GM19468 (cell line): ENCODE results near the gene ZNF559.
A peak's percentile ranks its signal among the peaks of the same experiment; 100 is the strongest.
"Not testable (repeated sequence)": the region's sequence is repeated elsewhere in the genome, so short reads cannot be mapped to it uniquely, and the experiment has no call there.

Experiments
- ATAC-seq: cut with Tn5 transposase; IDR thresholded peaks from one replicate; pipeline ENCODE4 v1.9.1; 2021; ENCODE audit warnings: mild to moderate bottlenecking, moderate library complexity, moderate number of reproducible peaks; ENCODE audit not compliant: unreplicated experiment; ENCODE audit errors: extremely low read depth

The ZNF559 gene

GRCh38 chr19:9323919-9324583, at the start of gene ZNF559:
Gene ZNF559 (plus strand): TSS chr19:9324179. CDS start chr19:9338550, 14,371 bp downstream.
- peak; percentile 75 for ATAC-seq

DNA sequence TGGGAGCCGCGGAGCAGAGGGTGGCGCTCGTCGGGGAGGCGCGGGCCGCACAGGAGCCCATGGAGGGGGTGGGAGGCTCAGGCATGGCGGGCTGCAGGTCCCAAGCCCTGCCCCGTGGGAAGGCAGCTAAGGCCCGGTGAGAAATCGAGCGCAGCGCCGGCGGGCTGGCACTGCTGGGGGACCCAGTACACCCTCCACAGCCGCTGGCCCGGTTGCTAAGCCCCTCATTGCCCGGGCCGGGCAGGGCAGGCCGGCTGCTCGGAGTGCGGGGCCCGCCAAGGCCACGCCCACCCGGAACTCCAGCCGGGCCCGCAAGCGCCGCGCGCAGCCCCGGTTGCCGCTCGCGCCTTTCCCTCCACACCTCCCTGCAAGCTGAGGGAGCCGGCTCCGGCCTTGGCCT, 40.5 kb upstream of the ZNF559 start:
- not testable (repeated sequence) for ATAC-seq

DNA sequence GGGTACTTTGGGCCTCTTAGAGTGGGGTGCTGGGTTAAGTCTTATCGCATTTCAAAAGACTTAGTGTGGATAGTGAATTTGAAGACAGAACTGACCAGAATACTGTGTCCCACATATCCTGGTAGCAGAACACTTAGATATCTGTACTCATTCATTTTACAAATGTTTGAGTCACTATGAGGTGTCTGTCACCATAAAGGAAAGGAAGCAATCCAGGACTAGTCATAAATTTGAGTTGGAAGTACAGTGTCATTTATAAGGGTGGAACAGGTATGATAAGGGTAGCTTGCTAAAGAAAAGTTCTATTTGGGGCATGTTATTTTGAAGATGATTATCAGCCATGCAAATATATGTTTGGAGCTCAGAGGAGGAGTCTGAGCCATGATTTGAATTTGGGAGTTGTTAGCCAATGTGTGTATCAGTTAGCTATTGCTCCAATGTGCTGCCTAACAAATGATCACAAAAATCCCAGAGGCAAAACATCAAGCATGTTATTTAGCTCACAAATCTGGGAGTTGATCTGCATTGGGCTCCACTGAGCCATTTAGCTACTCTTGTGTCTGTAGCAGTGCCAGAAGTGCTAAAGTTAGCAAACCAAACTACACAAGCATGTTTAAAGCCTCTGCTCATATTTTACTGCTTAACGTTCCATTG, 34.6 kb upstream of the ZNF559 start:
- ATAC-seq: no peak

GRCh38 chr19:9295411-9295849, 28.5 kb upstream of the ZNF559 start:
- ATAC-seq: no peak

- ATAC-seq: no peak
Observed at GRCh38 chr19:9296336-9296735, 27.6 kb upstream of the ZNF559 start.

- ATAC-seq: no peak
Observed at GRCh38 chr19:9306443-9306842, 17.5 kb upstream of the ZNF559 start.

GRCh38 chr19:9308091-9308770, 15.7 kb upstream of the ZNF559 start:
- ATAC-seq: no peak

- peak; percentile 82 for ATAC-seq
Observed at GRCh38 chr19:9309139-9309973, 14.6 kb upstream of the ZNF559 start, which contains the start of gene ZNF699. Gene ZNF699 (minus strand): TSS chr19:9309838. CDS start chr19:9305119, 4,719 bp downstream.

GRCh38 chr19:9309974-9310446, 14.0 kb upstream of the ZNF559 start:
- no peak for ATAC-seq

DNA sequence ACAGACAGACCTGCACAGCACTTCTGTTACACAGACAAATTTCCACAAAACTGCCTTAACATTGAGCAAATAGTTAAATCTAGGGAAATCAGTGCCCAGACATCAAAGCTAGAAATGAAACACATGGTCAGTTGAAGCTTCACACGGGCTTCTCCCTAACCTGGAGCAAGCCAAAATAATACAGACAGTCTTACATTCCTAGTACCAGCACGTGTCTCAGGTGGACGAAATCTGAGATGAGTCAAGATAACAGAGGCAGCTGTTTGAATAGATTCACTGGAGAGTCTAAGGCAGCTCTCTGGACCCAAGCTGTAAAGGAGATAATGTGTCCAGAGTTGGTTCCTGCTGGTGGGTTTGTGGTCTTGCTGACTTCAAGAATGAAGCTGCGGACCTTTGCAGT, 10.2 kb upstream of the ZNF559 start:
- ATAC-seq: no peak

GRCh38 chr19:9321338-9321737, 2.6 kb upstream of the ZNF559 start:
- ATAC-seq: no peak

DNA sequence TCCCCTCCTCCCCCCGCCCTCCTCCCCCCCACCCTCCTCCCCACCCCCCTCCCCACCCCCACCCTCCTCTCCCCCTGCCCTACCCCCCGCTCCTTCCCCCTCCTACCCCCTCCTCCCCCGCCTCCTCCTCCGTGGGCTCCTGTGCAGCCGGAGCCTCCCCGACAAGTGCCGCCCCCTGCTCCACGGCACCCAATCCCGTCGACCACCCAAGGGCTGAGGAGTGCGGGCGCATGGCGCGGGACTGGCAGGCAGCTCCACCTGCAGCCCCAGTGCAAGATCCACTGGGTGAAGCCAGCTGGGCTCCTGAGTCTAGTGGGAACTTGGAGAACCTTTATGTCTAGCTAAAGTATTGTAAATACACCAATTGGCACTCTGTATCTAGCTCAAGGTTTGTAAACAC, 2.2 kb upstream of the ZNF559 start:
- not testable (repeated sequence) for ATAC-seq

- ATAC-seq: not testable (repeated sequence)
Observed at GRCh38 chr19:9322201-9322600, 1.8 kb upstream of the ZNF559 start.

GRCh38 chr19:9323557-9323918, 441 bp upstream of the ZNF559 start:
- ATAC-seq: no peak

GRCh38 chr19:9324584-9324962, 594 bp downstream of the ZNF559 start:
- no peak for ATAC-seq

DNA sequence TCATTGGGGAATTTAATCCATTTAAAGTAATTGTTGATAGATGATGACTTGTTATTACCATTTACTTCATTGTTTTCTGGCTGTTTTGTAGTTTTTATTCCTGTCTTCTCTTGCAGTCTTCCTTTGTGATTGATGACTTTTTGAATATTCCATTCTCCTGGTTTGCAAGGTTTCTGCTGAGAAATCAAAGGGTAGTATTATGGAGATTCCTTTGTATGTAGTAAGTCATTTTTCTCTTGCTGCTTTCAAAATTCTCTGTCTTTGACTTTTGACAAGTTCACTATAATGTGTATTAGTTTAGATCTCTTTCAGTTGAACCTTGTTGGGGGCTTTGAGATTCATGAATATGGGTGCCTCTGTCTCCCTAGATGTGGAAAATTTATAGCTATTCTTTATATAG, 6.0 kb downstream of the ZNF559 start:
- ATAC-seq: no peak

DNA sequence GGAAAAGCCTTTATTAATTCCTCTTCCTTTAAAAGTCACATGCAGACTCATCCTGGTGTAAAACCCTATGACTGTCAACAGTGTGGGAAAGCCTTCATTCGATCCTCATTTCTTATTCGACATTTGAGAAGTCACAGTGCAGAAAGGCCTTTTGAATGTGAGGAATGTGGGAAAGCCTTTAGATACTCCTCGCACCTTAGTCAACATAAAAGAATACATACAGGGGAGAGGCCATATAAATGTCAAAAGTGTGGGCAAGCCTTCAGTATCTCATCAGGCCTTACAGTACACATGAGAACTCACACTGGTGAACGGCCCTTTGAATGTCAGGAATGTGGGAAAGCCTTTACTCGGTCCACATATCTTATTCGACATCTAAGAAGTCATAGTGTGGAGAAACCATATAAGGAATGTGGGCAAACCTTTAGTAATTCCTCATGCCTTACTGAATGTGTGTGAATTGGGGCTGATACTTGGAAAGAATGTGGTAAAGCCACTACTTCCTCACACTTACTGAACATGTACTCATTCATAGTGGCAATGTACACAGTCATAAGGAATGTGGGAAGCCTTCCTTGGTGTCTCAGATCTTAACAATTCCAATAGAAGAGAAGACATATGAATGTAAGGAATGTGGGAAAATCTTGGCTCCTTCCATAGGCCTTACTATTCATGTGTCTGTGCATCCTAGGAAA, 18.8 kb downstream of the ZNF559 start:
- ATAC-seq: no peak

DNA sequence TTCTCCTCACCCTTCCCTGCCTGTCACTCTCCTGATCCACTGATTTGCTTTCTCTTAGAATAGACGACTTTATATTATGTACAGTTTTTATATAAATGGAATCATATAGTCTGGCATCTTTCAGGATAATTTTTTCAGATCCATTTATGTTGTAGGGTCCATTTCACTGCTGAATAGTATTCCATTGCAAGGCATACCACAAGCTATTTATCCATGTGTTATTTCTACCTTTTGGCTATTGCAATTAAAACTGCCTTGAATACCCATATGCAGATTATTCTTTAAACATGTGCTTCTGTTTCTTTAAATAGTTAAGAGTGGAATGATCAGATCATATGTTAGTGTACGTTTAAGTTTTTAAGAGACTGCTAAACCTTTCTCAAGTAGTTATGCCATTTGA, 21.0 kb downstream of the ZNF559 start:
- no peak for ATAC-seq

DNA sequence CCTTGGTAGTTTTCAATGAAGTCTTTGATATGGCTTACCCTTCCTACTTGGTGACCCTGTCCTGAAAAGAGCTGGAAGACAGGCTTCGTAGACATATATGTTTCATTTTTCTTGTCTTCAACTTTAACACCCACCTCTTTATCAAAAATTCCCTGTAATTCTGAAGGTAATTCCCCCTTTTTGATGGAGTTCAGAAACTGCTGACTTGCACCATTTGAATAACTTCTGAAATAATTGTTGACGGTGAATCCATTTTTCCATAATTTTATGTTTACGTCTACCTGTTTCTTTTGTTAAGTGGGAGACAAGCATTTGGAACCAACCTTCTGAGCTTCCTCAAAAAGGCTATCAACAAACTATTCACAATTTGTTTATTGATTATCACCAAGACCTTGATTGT, 24.3 kb downstream of the ZNF559 start:
- no peak for ATAC-seq

DNA sequence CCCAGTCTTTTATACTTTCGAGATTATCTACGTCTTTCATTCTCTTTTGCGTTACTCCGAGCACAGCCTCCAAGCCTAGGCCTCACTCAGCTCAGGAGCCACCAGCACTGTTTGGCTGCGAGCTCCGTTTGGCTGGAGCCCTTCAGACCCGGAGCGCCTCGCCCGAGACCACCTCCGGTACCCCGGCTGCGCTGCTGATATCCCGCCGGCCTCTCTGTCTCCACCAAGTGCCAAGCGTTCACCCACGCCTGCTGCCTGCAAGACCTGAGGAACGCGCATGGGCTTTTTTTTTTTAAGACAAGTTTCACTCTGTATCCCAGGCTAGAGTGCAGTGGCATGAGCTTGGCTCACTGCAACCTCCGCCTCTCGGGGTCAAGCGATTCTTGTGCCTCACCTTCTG, 24.7 kb downstream of the ZNF559 start:
- no peak for ATAC-seq
